ENCODE data around the gene WNK3. TPM values are rescaled to one million over a fixed set of nuclear protein-coding genes. Genes with fewer than 3 reads are reported as not detected.

The WNK3 gene
- polyA plus RNA-seq (0.26 to 0.33 TPM (median 0.27 TPM) in 3 replicates), polyA minus RNA-seq (0.56 to 1.5 TPM (median 1.0 TPM) in 3 replicates)
- 0.67 TPM for polyA plus RNA-seq (2011; ENCODE audit: low read depth)
- 0.10 and 0.27 TPM in 2 replicates for polyA plus RNA-seq (2011; cell fraction: cytosol; rRNA removed)
- polyA plus RNA-seq (2011; cell fraction: nucleus; rRNA removed) = 0.40 and 0.41 TPM in 2 replicates
- polyA plus RNA-seq (2012; ENCODE audit: low replicate concordance) = 0.07 and 0.13 TPM in 2 replicates
- polyA minus RNA-seq (2011; cell fraction: cytosol; rRNA and poly(A)+ RNA removed) = 0.38 TPM
- 0.63 and 1.4 TPM in 2 replicates for polyA minus RNA-seq (2011; cell fraction: nucleus; rRNA and poly(A)+ RNA removed)

GRCh38 chrX:54357414-54358377 lies at the start of gene WNK3:
Gene WNK3, minus strand, starts transcription at chrX:54358046.
- DNase-seq (ENCODE audit: low read depth, low spot score) (no peak), FAIRE-seq (no peak)
- no peak within 1 kb of the TSS for H3K9ac ChIP-seq (ENCODE audit: control insufficient read depth, extremely low read depth, insufficient read depth, low read length)
- no peaks in the 10 kb centered on the region for H3K36me3 ChIP-seq (ENCODE audit: control insufficient read depth in 2 of 2, extremely low read depth in 1 of 2, insufficient read depth in 2 of 2, low read length in 2 of 2)
- H3K4me3 ChIP-seq (ENCODE audit: control insufficient read depth in 2 of 3, extremely low read depth in 1 of 3, insufficient read depth in 2 of 3, low read depth in 1 of 3, low read length in 3 of 3) = peak within 1 kb of the TSS; percentile 45 to 66 (median 57)
- H3K4me2 ChIP-seq (ENCODE audit: control insufficient read depth, extremely low read depth, insufficient read depth, low read depth, low read length) = peak within 1 kb of the TSS; percentile 55
- no peaks in the 10 kb centered on the region for H3K9me3 ChIP-seq (ENCODE audit: control insufficient read depth, low read depth, low read length)
- no peak within 1 kb of the TSS for H3K27ac ChIP-seq (ENCODE audit: control insufficient read depth, insufficient read depth, low read length)
- H2AFZ ChIP-seq (ENCODE audit: control insufficient read depth, low read length) = peak within 1 kb of the TSS; percentile 52
- no peaks in the 10 kb centered on the region for H3K4me1 ChIP-seq (ENCODE audit: control insufficient read depth, extremely low read depth, insufficient read depth, low read length)
- dilution Hi-C loops (cut with MboI; ENCODE audit: extremely low pct_ligation_motif_present, low sequenced_read_pairs) = no loop called here
- TF ChIP-seq, protein P1, sequence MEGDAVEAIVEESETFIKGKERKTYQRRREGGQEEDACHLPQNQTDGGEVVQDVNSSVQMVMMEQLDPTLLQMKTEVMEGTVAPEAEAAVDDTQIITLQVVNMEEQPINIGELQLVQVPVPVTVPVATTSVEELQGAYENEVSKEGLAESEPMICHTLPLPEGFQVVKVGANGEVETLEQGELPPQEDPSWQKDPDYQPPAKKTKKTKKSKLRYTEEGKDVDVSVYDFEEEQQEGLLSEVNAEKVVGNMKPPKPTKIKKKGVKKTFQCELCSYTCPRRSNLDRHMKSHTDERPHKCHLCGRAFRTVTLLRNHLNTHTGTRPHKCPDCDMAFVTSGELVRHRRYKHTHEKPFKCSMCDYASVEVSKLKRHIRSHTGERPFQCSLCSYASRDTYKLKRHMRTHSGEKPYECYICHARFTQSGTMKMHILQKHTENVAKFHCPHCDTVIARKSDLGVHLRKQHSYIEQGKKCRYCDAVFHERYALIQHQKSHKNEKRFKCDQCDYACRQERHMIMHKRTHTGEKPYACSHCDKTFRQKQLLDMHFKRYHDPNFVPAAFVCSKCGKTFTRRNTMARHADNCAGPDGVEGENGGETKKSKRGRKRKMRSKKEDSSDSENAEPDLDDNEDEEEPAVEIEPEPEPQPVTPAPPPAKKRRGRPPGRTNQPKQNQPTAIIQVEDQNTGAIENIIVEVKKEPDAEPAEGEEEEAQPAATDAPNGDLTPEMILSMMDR (optimal IDR thresholded peaks at IDR 0.05 in 1 of 3, IDR thresholded peaks at IDR 0.05 in 1 of 3, conservative IDR thresholded peaks at IDR 0.05 in 1 of 3; ENCODE audit: extremely low read depth in 1 of 3, insufficient read depth in 2 of 3, low read length in 3 of 3) = no peak
- no peak for TF ChIP-seq EZH2 (IDR thresholded peaks at IDR 0.05; ENCODE audit: low read length)
- no peaks in the 10 kb centered on the region for H3K27me3 ChIP-seq (ENCODE audit: control insufficient read depth, extremely low read depth, insufficient read depth, low read length)
- no peaks in the 10 kb centered on the region for H4K20me1 ChIP-seq (ENCODE audit: control insufficient read depth, extremely low read depth, insufficient read depth, low read length)
- H3K9me1 ChIP-seq (ENCODE audit: control insufficient read depth, extremely low read depth, insufficient read depth, low read length) = no peaks in the 10 kb centered on the region
- no peaks in the 10 kb centered on the region for H3K79me2 ChIP-seq (ENCODE audit: control insufficient read depth, insufficient read depth, low read length)

DNA sequence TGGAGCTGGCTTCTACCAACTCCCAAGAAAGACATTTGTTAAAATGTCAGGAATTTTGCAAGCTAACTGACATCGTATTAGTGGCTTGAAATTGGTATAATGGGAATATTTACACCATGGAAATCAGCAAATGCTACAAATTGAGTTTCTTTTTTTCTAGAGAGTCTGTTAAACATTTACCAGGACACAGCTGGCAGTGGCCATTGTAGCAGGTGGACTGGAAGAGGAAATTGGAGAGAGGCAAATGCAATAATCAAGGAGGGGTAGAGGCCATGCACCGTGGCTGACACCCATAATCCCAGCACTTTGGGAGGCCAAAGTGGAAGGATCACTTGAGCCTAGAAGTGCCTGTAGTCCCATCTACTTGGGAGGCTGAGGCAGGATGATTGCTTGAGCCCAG lies 49.4 kb upstream of the WNK3 start:
- dilution Hi-C loops (cut with MboI; ENCODE audit: extremely low pct_ligation_motif_present, low sequenced_read_pairs) = no loop called here
- H3K79me2 ChIP-seq (ENCODE audit: control insufficient read depth, insufficient read depth, low read length) = no peaks in the 10 kb centered on the region
- TF ChIP-seq EZH2 (IDR thresholded peaks at IDR 0.05; ENCODE audit: low read length) = no peak
- TF ChIP-seq, protein P1 (optimal IDR thresholded peaks at IDR 0.05 in 1 of 3, IDR thresholded peaks at IDR 0.05 in 1 of 3, conservative IDR thresholded peaks at IDR 0.05 in 1 of 3; ENCODE audit: extremely low read depth in 1 of 3, insufficient read depth in 2 of 3, low read length in 3 of 3) = no peak
- no peak overlapping the region for H3K27ac ChIP-seq (ENCODE audit: control insufficient read depth, insufficient read depth, low read length)
- H2AFZ ChIP-seq (ENCODE audit: control insufficient read depth, low read length) = no peak overlapping the region
- no peak for DNase-seq (ENCODE audit: low read depth, low spot score)
- H3K4me3 ChIP-seq (ENCODE audit: control insufficient read depth in 2 of 3, extremely low read depth in 1 of 3, insufficient read depth in 2 of 3, low read depth in 1 of 3, low read length in 3 of 3) = no peak overlapping the region
- FAIRE-seq = no peak
- H3K4me2 ChIP-seq (ENCODE audit: control insufficient read depth, extremely low read depth, insufficient read depth, low read depth, low read length) = no peak overlapping the region
- no peaks in the 10 kb centered on the region for H3K9me3 ChIP-seq (ENCODE audit: control insufficient read depth, low read depth, low read length)
- no peaks in the 10 kb centered on the region for H3K4me1 ChIP-seq (ENCODE audit: control insufficient read depth, extremely low read depth, insufficient read depth, low read length)
- no peaks in the 10 kb centered on the region for H3K27me3 ChIP-seq (ENCODE audit: control insufficient read depth, extremely low read depth, insufficient read depth, low read length)
- H3K9me1 ChIP-seq (ENCODE audit: control insufficient read depth, extremely low read depth, insufficient read depth, low read length) = no peaks in the 10 kb centered on the region
- no peaks in the 10 kb centered on the region for H3K36me3 ChIP-seq (ENCODE audit: control insufficient read depth in 2 of 2, extremely low read depth in 1 of 2, insufficient read depth in 2 of 2, low read length in 2 of 2)
- no peak overlapping the region for H3K9ac ChIP-seq (ENCODE audit: control insufficient read depth, extremely low read depth, insufficient read depth, low read length)
- H4K20me1 ChIP-seq (ENCODE audit: control insufficient read depth, extremely low read depth, insufficient read depth, low read length) = no peaks in the 10 kb centered on the region
